SIG-M5 treated with dmso at 0.1 percent for 504 hours (cell line): ENCODE data around the gene TWIST2.

Source experiments
- DNase-seq: peaks from one replicate; lab custom pipeline; 2025; ENCODE audit not compliant: unreplicated experiment; lab: John Stamatoyannopoulos, UW

The TWIST2 gene

GRCh38 chr2:238903141-238903540 lies 55.3 kb downstream of the TWIST2 start:
- no peak for DNase-seq

- no peak for DNase-seq
These were observed 56.3 kb downstream of the TWIST2 start for GRCh38 chr2:238904177-238904576.

- no peak for DNase-seq
These were observed 56.8 kb downstream of the TWIST2 start for GRCh38 chr2:238904716-238905115.

GRCh38 chr2:238905224-238905623 lies 57.3 kb downstream of the TWIST2 start:
- DNase-seq = no peak

- DNase-seq = no peak
These were observed 57.8 kb downstream of the TWIST2 start for GRCh38 chr2:238905644-238906043.

- DNase-seq = no peak
These were observed 58.5 kb downstream of the TWIST2 start for GRCh38 chr2:238906254-238906935.

GRCh38 chr2:238906936-238907716 lies 59.2 kb downstream of the TWIST2 start:
- no peak for DNase-seq

GRCh38 chr2:238907717-238908173 lies 59.9 kb downstream of the TWIST2 start:
- no peak for DNase-seq

GRCh38 chr2:238908960-238909951 lies 61.4 kb downstream of the TWIST2 start:
- no peak for DNase-seq

GRCh38 chr2:238910751-238911351 lies 63.0 kb downstream of the TWIST2 start:
- DNase-seq = no peak

- DNase-seq = no peak
These were observed 63.7 kb downstream of the TWIST2 start for GRCh38 chr2:238911376-238912227.

- no peak for DNase-seq
These were observed 64.5 kb downstream of the TWIST2 start for GRCh38 chr2:238912228-238912915.

- no peak for DNase-seq
These were observed 65.3 kb downstream of the TWIST2 start for GRCh38 chr2:238912916-238913875.

GRCh38 chr2:238913931-238914647 lies 66.2 kb downstream of the TWIST2 start:
- DNase-seq = no peak

GRCh38 chr2:238914648-238915015 lies 66.7 kb downstream of the TWIST2 start:
- DNase-seq = no peak

GRCh38 chr2:238915196-238915595 lies 67.3 kb downstream of the TWIST2 start:
- DNase-seq = no peak

GRCh38 chr2:238915596-238915995 lies 67.7 kb downstream of the TWIST2 start:
- DNase-seq = no peak
